H1 (cell line): ENCODE measurements around the gene C15orf39.

ENCODE experiments used
- CBX5 ChIP-seq: fragments of 300-800, 300-1000 bp; sonication (generic); IDR thresholded peaks from 2 replicates; pipeline ENCODE4 v1.7.1; 2016; ENCODE audit warnings: antibody characterized with exemption, low read length, low read depth
- HDAC2 ChIP-seq, 2 experiments: fragments of 300-600 bp in 1 of 2; sonication (generic) in 1 of 2; IDR thresholded peaks; 2 replicates each; pipeline ENCODE4 v1.6.1; 2011 to 2012; ENCODE audit warnings: low read depth in 2 of 2, low read length in 2 of 2, mild to moderate bottlenecking in 2 of 2, moderate library complexity in 2 of 2, borderline replicate concordance in 1 of 2, inconsistent platforms in 1 of 2
- RFX5 ChIP-seq: IDR thresholded peaks from 2 replicates; pipeline ENCODE4 v1.6.1; 2011; ENCODE audit warnings: low read depth, low read length, improper control_type of control experiment, borderline replicate concordance

GRCh38 chr15:75205064-75205395 is 3.3 kb downstream of the C15orf39 start:
- TF ChIP-seq CBX5 (no peak), RFX5 (no peak), HDAC2 (IDR thresholded peaks at IDR 0.05; ENCODE audit: borderline replicate concordance in 1 of 2, low read depth in 2 of 2, low read length in 2 of 2) (no peak)
